Measurements from ENCODE around the gene OR51B2.

DNA sequence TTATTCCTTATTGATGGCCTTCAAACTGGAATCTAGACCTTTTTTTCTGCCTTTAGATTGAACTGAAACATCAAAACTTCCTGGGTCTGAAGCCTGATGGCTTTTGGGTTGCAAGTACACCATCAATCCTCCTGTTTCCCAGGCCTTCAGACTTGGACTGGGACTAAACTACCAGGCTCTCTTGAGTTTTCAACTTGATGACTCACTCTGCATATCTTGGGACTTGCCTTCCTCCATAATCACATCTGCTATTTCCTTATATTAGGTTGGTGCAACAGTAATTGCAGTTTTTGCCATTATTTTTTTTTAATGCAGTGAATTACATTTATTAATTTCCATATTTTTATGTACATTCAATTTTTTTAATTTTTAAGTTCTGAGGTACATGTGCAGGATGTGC, 12.2 kb upstream of the OR51B2 start:
- TF ChIP-seq, protein P1, sequence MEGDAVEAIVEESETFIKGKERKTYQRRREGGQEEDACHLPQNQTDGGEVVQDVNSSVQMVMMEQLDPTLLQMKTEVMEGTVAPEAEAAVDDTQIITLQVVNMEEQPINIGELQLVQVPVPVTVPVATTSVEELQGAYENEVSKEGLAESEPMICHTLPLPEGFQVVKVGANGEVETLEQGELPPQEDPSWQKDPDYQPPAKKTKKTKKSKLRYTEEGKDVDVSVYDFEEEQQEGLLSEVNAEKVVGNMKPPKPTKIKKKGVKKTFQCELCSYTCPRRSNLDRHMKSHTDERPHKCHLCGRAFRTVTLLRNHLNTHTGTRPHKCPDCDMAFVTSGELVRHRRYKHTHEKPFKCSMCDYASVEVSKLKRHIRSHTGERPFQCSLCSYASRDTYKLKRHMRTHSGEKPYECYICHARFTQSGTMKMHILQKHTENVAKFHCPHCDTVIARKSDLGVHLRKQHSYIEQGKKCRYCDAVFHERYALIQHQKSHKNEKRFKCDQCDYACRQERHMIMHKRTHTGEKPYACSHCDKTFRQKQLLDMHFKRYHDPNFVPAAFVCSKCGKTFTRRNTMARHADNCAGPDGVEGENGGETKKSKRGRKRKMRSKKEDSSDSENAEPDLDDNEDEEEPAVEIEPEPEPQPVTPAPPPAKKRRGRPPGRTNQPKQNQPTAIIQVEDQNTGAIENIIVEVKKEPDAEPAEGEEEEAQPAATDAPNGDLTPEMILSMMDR (optimal IDR thresholded peaks at IDR 0.05 in 1 of 3, IDR thresholded peaks at IDR 0.05 in 1 of 3, conservative IDR thresholded peaks at IDR 0.05 in 1 of 3; ENCODE audit: extremely low read depth in 1 of 3, insufficient read depth in 2 of 3, low read length in 3 of 3) = no peak
- TF ChIP-seq EZH2 (IDR thresholded peaks at IDR 0.05; ENCODE audit: low read length) = no peak

All from keratinocyte (primary cell).